Measurements from ENCODE around the gene ATP8A1. TPM values are rescaled to one million over a fixed set of nuclear protein-coding genes. Genes with fewer than 3 reads are reported as not detected.
"Not testable (repeated sequence)": the region's sequence is repeated elsewhere in the genome, so short reads cannot be mapped to it uniquely, and the experiment has no call there.

ATP8A1 gene
- total and polyA plus RNA-seq, 4 donors = 39.0 to 247 (median 83.1) TPM

DNA sequence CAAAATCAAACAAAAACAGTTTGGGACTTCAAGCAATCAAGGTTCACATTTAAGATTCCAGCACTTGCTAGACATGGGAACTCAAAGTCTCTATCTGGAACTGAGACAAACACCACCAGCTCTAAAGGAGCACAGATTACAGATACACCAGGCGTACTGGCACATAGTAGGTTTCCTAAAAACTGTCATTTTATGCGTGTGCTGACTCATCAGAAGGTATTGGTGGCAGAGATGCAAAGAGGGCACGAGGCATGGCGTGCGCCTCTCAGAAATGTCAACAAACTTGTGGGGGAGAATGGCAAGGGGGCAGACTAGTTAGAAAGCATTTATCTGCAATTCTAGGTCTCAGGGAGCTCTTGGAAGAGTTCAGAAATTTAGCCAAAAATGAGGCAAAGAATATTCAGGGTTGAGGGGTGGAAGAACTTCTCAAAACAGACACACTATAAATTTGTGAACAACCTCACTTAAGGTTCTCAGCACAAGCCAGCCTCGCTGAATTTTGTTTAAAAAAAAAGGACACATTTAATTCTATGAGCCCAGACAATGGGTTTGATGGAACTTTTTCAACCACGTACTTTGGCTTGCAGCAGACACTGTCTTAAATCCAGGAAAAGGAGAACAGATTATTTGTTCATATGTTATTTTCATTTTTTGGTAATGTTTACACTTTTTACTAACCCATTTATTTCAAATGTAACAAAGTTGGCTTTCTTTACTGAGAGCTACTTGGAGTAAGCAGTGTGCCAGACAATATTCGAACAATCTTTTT lies 159.6 kb downstream of the ATP8A1 start:
- Histone ChIP-seq H3K27me3 (ENCODE audit: control insufficient read depth, insufficient read depth, low read length) (no peaks in the 10 kb centered on the region), H3K27ac (ENCODE audit: low read depth, low read length) (no peak overlapping the region), H3K4me1 (ENCODE audit: control insufficient read depth, insufficient read depth, low read length) (no peaks in the 10 kb centered on the region), H3K36me3 (ENCODE audit: control insufficient read depth, insufficient read depth, low read length) (no peaks in the 10 kb centered on the region), H3K9me3 (ENCODE audit: control insufficient read depth, insufficient read depth, low read length) (no peaks in the 10 kb centered on the region), H3K4me3 (ENCODE audit: low read depth, low read length) (no peak overlapping the region)
- no peak for DNase-seq (ENCODE audit: low read depth in 4 of 6, low spot score in 6 of 6)
- 87% methylated on average over 5 of the region's 8 CpGs for WGBS (ENCODE audit: insufficient coverage)

DNA sequence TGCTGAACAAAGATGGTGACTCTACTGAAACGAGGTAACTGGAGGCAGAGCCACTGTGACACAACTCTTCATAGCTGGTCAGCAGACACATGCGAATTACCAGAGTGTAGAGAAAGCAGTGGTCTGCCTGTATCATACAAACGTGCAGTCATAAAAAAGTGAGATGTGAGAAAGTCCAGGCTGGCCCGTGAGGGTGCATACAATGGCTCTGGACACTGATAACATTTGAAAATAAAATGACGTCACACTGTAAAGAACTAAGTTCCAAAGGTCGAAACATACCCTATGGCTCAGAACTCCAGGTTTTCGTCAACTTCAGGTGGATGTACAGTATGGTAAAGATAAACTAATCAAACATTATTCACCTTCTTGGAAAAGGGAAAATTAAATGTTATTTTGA lies 163.9 kb downstream of the ATP8A1 start:
- Histone ChIP-seq H3K36me3 (ENCODE audit: control insufficient read depth, insufficient read depth, low read length) (no peaks in the 10 kb centered on the region), H3K27ac (ENCODE audit: low read depth, low read length) (no peak overlapping the region), H3K9me3 (ENCODE audit: control insufficient read depth, insufficient read depth, low read length) (no peaks in the 10 kb centered on the region), H3K4me3 (ENCODE audit: low read depth, low read length) (no peak overlapping the region), H3K27me3 (ENCODE audit: control insufficient read depth, insufficient read depth, low read length) (no peaks in the 10 kb centered on the region), H3K4me1 (ENCODE audit: control insufficient read depth, insufficient read depth, low read length) (no peaks in the 10 kb centered on the region)
- WGBS (ENCODE audit: insufficient coverage) = 94% methylated on average over 5 of the region's 7 CpGs
- DNase-seq (ENCODE audit: low read depth in 4 of 6, low spot score in 6 of 6) = no peak

DNA sequence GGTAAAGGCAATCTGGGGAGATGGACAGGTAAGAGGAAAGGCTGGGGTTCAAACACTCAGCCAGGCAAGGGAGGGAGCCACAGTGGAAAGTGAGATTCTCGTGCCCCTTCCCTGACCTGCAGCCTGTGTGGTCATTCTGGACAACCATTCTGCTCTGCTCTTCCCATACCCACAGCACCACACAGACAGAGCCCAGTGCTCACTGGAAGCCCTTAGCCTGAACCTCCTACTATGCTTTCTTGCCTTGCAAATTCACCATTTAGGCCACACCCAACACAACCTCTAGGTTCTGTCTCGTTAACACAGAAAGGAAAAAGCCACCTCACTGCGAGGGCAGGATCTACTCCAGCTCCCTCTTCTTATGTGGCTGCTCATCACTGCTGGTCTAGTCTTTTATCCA lies 166.9 kb downstream of the ATP8A1 start:
- Histone ChIP-seq H3K27ac (ENCODE audit: low read depth, low read length) (no peak overlapping the region), H3K36me3 (ENCODE audit: control insufficient read depth, insufficient read depth, low read length) (no peaks in the 10 kb centered on the region), H3K4me3 (ENCODE audit: low read depth, low read length) (no peak overlapping the region), H3K27me3 (ENCODE audit: control insufficient read depth, insufficient read depth, low read length) (no peaks in the 10 kb centered on the region), H3K4me1 (ENCODE audit: control insufficient read depth, insufficient read depth, low read length) (no peaks in the 10 kb centered on the region), H3K9me3 (ENCODE audit: control insufficient read depth, insufficient read depth, low read length) (no peaks in the 10 kb centered on the region)
- no peak for DNase-seq (ENCODE audit: low read depth in 4 of 6, low spot score in 6 of 6)
- 93% methylated on average over 3 of the region's 3 CpGs for WGBS (ENCODE audit: insufficient coverage)

DNA sequence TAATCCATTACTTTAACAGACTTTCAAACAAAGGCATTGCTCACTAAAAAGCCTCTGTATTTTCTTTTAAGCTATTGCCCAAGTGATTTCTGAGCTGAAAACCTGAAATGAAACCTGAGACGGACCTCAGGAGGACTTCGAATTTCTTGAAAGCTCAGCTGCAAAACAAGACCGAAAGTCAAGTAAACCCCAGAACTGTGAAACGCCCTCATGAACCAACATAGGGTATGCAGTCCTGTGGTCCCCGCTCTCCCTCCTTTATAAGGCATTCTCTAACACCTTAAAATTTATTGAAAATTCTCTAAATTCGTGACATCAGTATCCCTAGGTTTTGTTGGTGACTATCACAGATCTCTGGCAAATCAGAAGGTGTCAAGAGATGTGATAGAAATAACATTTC lies 167.8 kb downstream of the ATP8A1 start:
- H3K27ac ChIP-seq (ENCODE audit: low read depth, low read length) = no peak overlapping the region
- H3K4me1 ChIP-seq (ENCODE audit: control insufficient read depth, insufficient read depth, low read length) = no peaks in the 10 kb centered on the region
- H3K9me3 ChIP-seq (ENCODE audit: control insufficient read depth, insufficient read depth, low read length) = no peaks in the 10 kb centered on the region
- no peaks in the 10 kb centered on the region for H3K27me3 ChIP-seq (ENCODE audit: control insufficient read depth, insufficient read depth, low read length)
- no peak for DNase-seq (ENCODE audit: low read depth in 4 of 6, low spot score in 6 of 6)
- H3K36me3 ChIP-seq (ENCODE audit: control insufficient read depth, insufficient read depth, low read length) = no peaks in the 10 kb centered on the region
- WGBS (ENCODE audit: insufficient coverage) = 58% methylated on average over 2 of the region's 6 CpGs
- no peak overlapping the region for H3K4me3 ChIP-seq (ENCODE audit: low read depth, low read length)

DNA sequence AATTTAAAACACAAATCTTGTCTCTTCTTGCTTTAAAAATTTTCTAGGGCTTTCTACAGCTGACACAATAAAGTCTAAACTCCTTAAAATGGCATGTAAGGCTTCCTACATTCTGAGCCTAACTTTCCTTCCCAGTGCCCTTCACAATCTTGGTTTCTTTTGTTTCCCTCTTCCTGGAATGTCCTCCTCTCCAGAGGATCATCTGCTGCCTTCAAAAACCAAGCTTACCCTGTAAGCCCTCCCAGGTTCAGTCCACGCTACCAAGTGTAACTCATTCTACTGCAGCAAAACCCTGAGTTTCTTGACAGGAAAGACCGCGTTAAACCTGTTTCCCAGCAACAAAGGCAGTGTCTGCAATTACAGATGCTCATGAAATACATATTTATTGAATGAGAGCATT lies 168.4 kb downstream of the ATP8A1 start:
- Histone ChIP-seq H3K27ac (ENCODE audit: low read depth, low read length) (no peak overlapping the region), H3K4me1 (ENCODE audit: control insufficient read depth, insufficient read depth, low read length) (no peaks in the 10 kb centered on the region), H3K4me3 (ENCODE audit: low read depth, low read length) (no peak overlapping the region), H3K36me3 (ENCODE audit: control insufficient read depth, insufficient read depth, low read length) (no peaks in the 10 kb centered on the region), H3K9me3 (ENCODE audit: control insufficient read depth, insufficient read depth, low read length) (no peaks in the 10 kb centered on the region), H3K27me3 (ENCODE audit: control insufficient read depth, insufficient read depth, low read length) (no peaks in the 10 kb centered on the region)
- peak in 1 of 6 donors; percentile 45 for DNase-seq (ENCODE audit: low read depth in 4 of 6, low spot score in 6 of 6)
- 83% methylated on average over 1 of the region's 3 CpGs for WGBS (ENCODE audit: insufficient coverage)

DNA sequence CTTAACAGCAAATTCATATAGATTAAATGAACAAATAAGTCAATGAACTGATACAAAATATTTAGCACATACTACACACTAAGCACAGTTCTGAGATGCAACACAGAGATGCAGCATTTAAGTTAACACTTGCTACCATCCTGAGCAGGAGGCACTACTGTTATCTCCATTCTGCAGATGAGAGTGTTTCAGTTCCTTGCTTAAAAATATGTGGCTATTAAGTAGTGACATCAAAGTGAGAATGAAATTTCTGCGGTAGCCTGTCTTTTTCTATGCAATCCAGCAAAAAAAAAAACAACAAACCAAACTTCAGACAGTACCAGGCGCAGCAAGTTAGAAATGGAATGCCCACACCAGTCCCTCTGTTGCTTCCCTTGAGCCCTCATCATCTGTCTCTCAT lies 168.8 kb downstream of the ATP8A1 start:
- H3K4me1 ChIP-seq (ENCODE audit: control insufficient read depth, insufficient read depth, low read length) = peaks cover 3% of the 10 kb centered on the region
- no peak overlapping the region for H3K27ac ChIP-seq (ENCODE audit: low read depth, low read length)
- H3K36me3 ChIP-seq (ENCODE audit: control insufficient read depth, insufficient read depth, low read length) = no peaks in the 10 kb centered on the region
- no peaks in the 10 kb centered on the region for H3K9me3 ChIP-seq (ENCODE audit: control insufficient read depth, insufficient read depth, low read length)
- H3K4me3 ChIP-seq (ENCODE audit: low read depth, low read length) = no peak overlapping the region
- 87% methylated on average over 2 of the region's 2 CpGs for WGBS (ENCODE audit: insufficient coverage)
- no peaks in the 10 kb centered on the region for H3K27me3 ChIP-seq (ENCODE audit: control insufficient read depth, insufficient read depth, low read length)
- DNase-seq (ENCODE audit: low read depth in 4 of 6, low spot score in 6 of 6) = no peak

DNA sequence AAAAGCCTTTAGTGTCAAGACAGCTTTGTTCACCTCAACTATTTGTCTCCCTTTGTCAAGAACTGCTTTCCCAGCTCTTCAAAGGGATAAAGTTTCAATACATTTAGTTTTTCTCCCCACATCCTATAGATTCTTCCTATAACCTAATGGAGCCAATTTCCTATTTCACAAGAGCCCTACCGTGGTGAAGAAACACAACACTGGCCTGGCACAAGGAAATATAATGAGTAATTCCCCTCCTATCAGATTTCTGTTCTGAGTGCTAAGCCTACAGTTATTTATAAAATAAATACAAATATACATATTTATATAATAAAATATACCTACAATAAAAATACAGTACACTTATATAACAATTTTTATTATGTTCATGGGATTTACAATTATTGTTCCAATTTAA lies 169.7 kb downstream of the ATP8A1 start:
- WGBS (ENCODE audit: insufficient coverage) = no CpG with 5 or more reads among the region's 1 CpG
- Histone ChIP-seq H3K9me3 (ENCODE audit: control insufficient read depth, insufficient read depth, low read length) (no peaks in the 10 kb centered on the region), H3K27ac (ENCODE audit: low read depth, low read length) (no peak overlapping the region), H3K36me3 (ENCODE audit: control insufficient read depth, insufficient read depth, low read length) (no peaks in the 10 kb centered on the region), H3K4me3 (ENCODE audit: low read depth, low read length) (no peak overlapping the region), H3K4me1 (ENCODE audit: control insufficient read depth, insufficient read depth, low read length) (peaks cover 3% of the 10 kb centered on the region), H3K27me3 (ENCODE audit: control insufficient read depth, insufficient read depth, low read length) (no peaks in the 10 kb centered on the region)
- DNase-seq (ENCODE audit: low read depth in 4 of 6, low spot score in 6 of 6) = no peak

- H3K4me3 ChIP-seq (ENCODE audit: low read depth, low read length); H3K9me3 ChIP-seq (ENCODE audit: control insufficient read depth, insufficient read depth, low read length); H3K36me3 ChIP-seq (ENCODE audit: control insufficient read depth, insufficient read depth, low read length); DNase-seq (ENCODE audit: low read depth in 4 of 6, low spot score in 6 of 6); H3K27me3 ChIP-seq (ENCODE audit: control insufficient read depth, insufficient read depth, low read length); H3K27ac ChIP-seq (ENCODE audit: low read depth, low read length); H3K4me1 ChIP-seq (ENCODE audit: control insufficient read depth, insufficient read depth, low read length): not testable (repeated sequence)
- 100% methylated on average over 1 of the region's 6 CpGs for WGBS (ENCODE audit: insufficient coverage)
These were observed 170.7 kb downstream of the ATP8A1 start for GRCh38 chr4:42486156-42486555.

DNA sequence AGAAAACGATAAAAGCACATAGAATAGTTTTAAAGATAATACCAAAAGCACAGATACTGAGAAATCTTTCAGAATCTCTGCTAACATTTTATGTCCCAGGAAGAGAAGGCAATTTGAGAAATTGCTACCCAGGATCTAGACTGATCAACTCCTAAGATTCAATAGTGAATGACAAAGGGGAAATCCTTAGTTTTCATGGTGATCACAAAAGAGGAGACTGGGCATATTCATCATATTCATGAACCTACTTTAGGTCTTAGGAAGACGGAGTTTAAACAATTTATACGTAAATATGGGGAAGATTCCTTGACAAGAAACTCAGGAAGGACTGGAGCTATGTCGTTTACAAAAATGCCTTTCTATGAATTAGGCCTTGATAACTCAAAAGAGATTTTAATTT lies 172.3 kb downstream of the ATP8A1 start:
- no peak for DNase-seq (ENCODE audit: low read depth in 4 of 6, low spot score in 6 of 6)
- H3K4me3 ChIP-seq (ENCODE audit: low read depth, low read length) = no peak overlapping the region
- peaks cover 3% of the 10 kb centered on the region for H3K4me1 ChIP-seq (ENCODE audit: control insufficient read depth, insufficient read depth, low read length)
- no peak overlapping the region for H3K27ac ChIP-seq (ENCODE audit: low read depth, low read length)
- no peaks in the 10 kb centered on the region for H3K9me3 ChIP-seq (ENCODE audit: control insufficient read depth, insufficient read depth, low read length)
- WGBS (ENCODE audit: insufficient coverage) = no CpG with 5 or more reads among the region's 4 CpGs
- no peaks in the 10 kb centered on the region for H3K36me3 ChIP-seq (ENCODE audit: control insufficient read depth, insufficient read depth, low read length)
- H3K27me3 ChIP-seq (ENCODE audit: control insufficient read depth, insufficient read depth, low read length) = no peaks in the 10 kb centered on the region

All from spinal cord (tissue), 10 donors.